ENCODE data around the gene CERT1. TPM values are rescaled to one million over a fixed set of nuclear protein-coding genes. Genes with fewer than 3 reads are reported as not detected.
A peak's percentile ranks its signal among the peaks of the same experiment; 100 is the strongest.

CERT1 gene
- total and polyA plus RNA-seq, 2 donors (not counting 1 experiment from before 2014, with no cell fraction given) = 18.0 to 36.0 TPM

GRCh38 chr5:75365740-75366139 is 145.7 kb downstream of the CERT1 start:
- H4K20me1 ChIP-seq (ENCODE audit: control insufficient read depth, extremely low read depth, insufficient read depth, low read length) = no peaks in the 10 kb centered on the region
- peaks cover 2% of the 10 kb centered on the region for H3K36me3 ChIP-seq (ENCODE audit: control insufficient read depth, insufficient read depth, low read length)
- no peak overlapping the region for H2AFZ ChIP-seq (ENCODE audit: low read length)
- H3K9me3 ChIP-seq (ENCODE audit: control insufficient read depth, insufficient read depth, low read depth, low read length) = no peaks in the 10 kb centered on the region
- H3K9ac ChIP-seq (ENCODE audit: insufficient read depth, low read length) = no peak overlapping the region
- peaks cover 2% of the 10 kb centered on the region for H3K4me1 ChIP-seq (ENCODE audit: control insufficient read depth, extremely low read depth, insufficient read depth, low read length)
- no peaks in the 10 kb centered on the region for H3K27me3 ChIP-seq (ENCODE audit: control insufficient read depth, insufficient read depth, low read length)
- no peaks in the 10 kb centered on the region for H3K79me2 ChIP-seq (ENCODE audit: control insufficient read depth, insufficient read depth, low read length)
- no peak overlapping the region for H3K4me2 ChIP-seq (ENCODE audit: extremely low read depth, insufficient read depth, low read length)
- no peak for TF ChIP-seq CTCF (conservative IDR thresholded peaks at IDR 0.05 in 1 of 2, IDR thresholded peaks at IDR 0.05 in 1 of 2; ENCODE audit: low read depth in 1 of 2, low read length in 2 of 2)
- TF ChIP-seq EZH2 (IDR thresholded peaks at IDR 0.05; ENCODE audit: low read length, missing control alignments) = no peak
- no peak for DNase-seq (ENCODE audit: low read depth in 2 of 2)
- no peak overlapping the region for H3K4me3 ChIP-seq (replicated peaks in 1 of 4; ENCODE audit: control extremely low read depth in 1 of 4, insufficient read depth in 1 of 4, low read depth in 3 of 4, low read length in 4 of 4)
- H3K27ac ChIP-seq (ENCODE audit: insufficient read depth, low read length) = no peak overlapping the region

GRCh38 chr5:75364571-75365280 is 146.7 kb downstream of the CERT1 start:
- Histone ChIP-seq H4K20me1 (ENCODE audit: control insufficient read depth, extremely low read depth, insufficient read depth, low read length) (no peaks in the 10 kb centered on the region), H3K36me3 (ENCODE audit: control insufficient read depth, insufficient read depth, low read length) (peaks cover 6% of the 10 kb centered on the region), H3K9me3 (ENCODE audit: control insufficient read depth, insufficient read depth, low read depth, low read length) (no peaks in the 10 kb centered on the region), H3K4me2 (ENCODE audit: extremely low read depth, insufficient read depth, low read length) (no peak overlapping the region), H3K4me3 (replicated peaks in 1 of 4; ENCODE audit: control extremely low read depth in 1 of 4, insufficient read depth in 1 of 4, low read depth in 3 of 4, low read length in 4 of 4) (no peak overlapping the region), H3K9ac (ENCODE audit: insufficient read depth, low read length) (no peak overlapping the region), H3K27ac (ENCODE audit: insufficient read depth, low read length) (no peak overlapping the region), H3K79me2 (ENCODE audit: control insufficient read depth, insufficient read depth, low read length) (no peaks in the 10 kb centered on the region), H3K4me1 (ENCODE audit: control insufficient read depth, extremely low read depth, insufficient read depth, low read length) (peaks cover 2% of the 10 kb centered on the region), H3K27me3 (ENCODE audit: control insufficient read depth, insufficient read depth, low read length) (no peaks in the 10 kb centered on the region), H2AFZ (ENCODE audit: low read length) (no peak overlapping the region)
- no peak for DNase-seq (ENCODE audit: low read depth in 2 of 2)
- TF ChIP-seq CTCF (conservative IDR thresholded peaks at IDR 0.05 in 1 of 2, IDR thresholded peaks at IDR 0.05 in 1 of 2; ENCODE audit: low read depth in 1 of 2, low read length in 2 of 2) = no peak
- TF ChIP-seq EZH2 (IDR thresholded peaks at IDR 0.05; ENCODE audit: low read length, missing control alignments) = no peak

- Histone ChIP-seq H3K27ac (ENCODE audit: insufficient read depth, low read length) (no peak overlapping the region), H3K4me1 (ENCODE audit: control insufficient read depth, extremely low read depth, insufficient read depth, low read length) (peaks cover 2% of the 10 kb centered on the region), H2AFZ (ENCODE audit: low read length) (no peak overlapping the region), H3K9me3 (ENCODE audit: control insufficient read depth, insufficient read depth, low read depth, low read length) (no peaks in the 10 kb centered on the region), H4K20me1 (ENCODE audit: control insufficient read depth, extremely low read depth, insufficient read depth, low read length) (no peaks in the 10 kb centered on the region), H3K4me2 (ENCODE audit: extremely low read depth, insufficient read depth, low read length) (no peak overlapping the region), H3K79me2 (ENCODE audit: control insufficient read depth, insufficient read depth, low read length) (no peaks in the 10 kb centered on the region), H3K27me3 (ENCODE audit: control insufficient read depth, insufficient read depth, low read length) (no peaks in the 10 kb centered on the region), H3K9ac (ENCODE audit: insufficient read depth, low read length) (no peak overlapping the region), H3K36me3 (ENCODE audit: control insufficient read depth, insufficient read depth, low read length) (peaks cover 9% of the 10 kb centered on the region), H3K4me3 (replicated peaks in 1 of 4; ENCODE audit: control extremely low read depth in 1 of 4, insufficient read depth in 1 of 4, low read depth in 3 of 4, low read length in 4 of 4) (no peak overlapping the region)
- DNase-seq (ENCODE audit: low read depth in 2 of 2) = peak in 1 of 2 donors; percentile 35
- TF ChIP-seq EZH2 (IDR thresholded peaks at IDR 0.05; ENCODE audit: low read length, missing control alignments) (no peak), CTCF (conservative IDR thresholded peaks at IDR 0.05 in 1 of 2, IDR thresholded peaks at IDR 0.05 in 1 of 2; ENCODE audit: low read depth in 1 of 2, low read length in 2 of 2) (no peak)
These were observed 147.5 kb downstream of the CERT1 start for GRCh38 chr5:75363726-75364495.

All from fibroblast of lung (primary cell).